Ovary (tissue), 9 donors: ENCODE results near the gene KCNC2. TPM values are rescaled to one million over a fixed set of nuclear protein-coding genes. Genes with fewer than 3 reads are reported as not detected.
"Not testable (repeated sequence)": the region's sequence is repeated elsewhere in the genome, so short reads cannot be mapped to it uniquely, and the experiment has no call there.

Experiments
- DNase-seq, 5 donors: peaks; one replicate each; pipeline ENCODE4 v3.0.0-alpha.2; 2019 to 2020
- H3K27ac ChIP-seq, 2 donors: fragments of 200-600 bp; one replicate each; pipeline versions ENCODE4 v1.5.1 to v1.8.0; 2019 to 2022
- H3K27me3 ChIP-seq: fragments of 200-600 bp; one replicate; pipeline ENCODE4 v1.8.0; 2022
- H3K36me3 ChIP-seq: fragments of 200-600 bp; sonication (generic); one replicate; pipeline ENCODE4 v1.5.1; 2019
- H3K4me1 ChIP-seq: one replicate; pipeline ENCODE4 v1.8.1; 2013; ENCODE audit warnings: mild to moderate bottlenecking, moderate library complexity; ENCODE audit not compliant: insufficient read depth
- H3K4me3 ChIP-seq: fragments of 200-600 bp; sonication (generic); one replicate; pipeline ENCODE4 v1.5.1; 2017
- H3K9me3 ChIP-seq, 2 donors: fragments of 200-600 bp in 1 of 2; sonication (generic) in 1 of 2; one replicate each; pipeline versions ENCODE4 v1.5.1 to v1.8.1; 2013 to 2019; ENCODE audit warnings: mild to moderate bottlenecking in 1 of 2, moderate library complexity in 1 of 2
- EP300 ChIP-seq: sonication (generic); formaldehyde crosslinking; IDR thresholded peaks from one replicate; pipeline ENCODE4 v1.6.1; 2017; ENCODE audit warnings: antibody characterized with exemption
- POLR2A ChIP-seq: fragments of 450-650 bp; IDR thresholded peaks from one replicate; pipeline ENCODE4 v1.6.1; 2017; ENCODE audit warnings: antibody characterized with exemption, mild to moderate bottlenecking, moderate library complexity
- whole genome bisulfite sequencing, 3 donors: extraction: QIAGEN DNeasy Blood & Tissue Kit in 1 of 3; methylation state at CpG; one replicate each; pipeline versions ENCODE4 v1.1.5 to v1.1.7; 2013 to 2017; 5-methylcytosine and 5-hydroxymethylcytosine counted together
- intact Hi-C, 4 donors: fragments of 100-400 bp; cut with DNase I; formaldehyde crosslinking; loops; one replicate each; pipeline versions ENCODE4 v1.11.0 to v1.15.1; 2022 to 2023
- polyA plus RNA-seq, 2 donors: library from polyadenylated mRNA; stranded (reverse); fragments of 200-250 nt in 1 of 2; fragments of 350-450 nt in 1 of 2; fragmentation: Illumina TruSeq in 1 of 2; extraction: RNeasy Lipid Tissue Mini Kit (QIAGEN cat#74804) in 1 of 2; gene quantifications; one replicate each; pipeline ENCODE4 v1.2.3, GENCODE V29; 2013 to 2014
- total RNA-seq, 7 donors: library from RNA; depleted of rRNA in 2 of 7; stranded (reverse); fragments of >200 nt in 2 of 7; fragmentation: NEBNext Ultra II Directional in 3 of 7; extraction: Animal tissue kit (Norgen Biotek cat#: 25700) in 3 of 7; gene quantifications; one replicate each; pipeline versions ENCODE4 v1.1.0 to v1.2.4, GENCODE V29; 2016 to 2023
- TF ChIP-seq, protein P1 (sequence below), 3 donors: fragments of 450-650 bp in 2 of 3; fragments of 200-600 bp in 1 of 3; IDR thresholded peaks; one replicate each; pipeline versions ENCODE4 v1.5.1 to v1.8.0; 2016 to 2022; ENCODE audit warnings: antibody characterized with exemption in 3 of 3, mild to moderate bottlenecking in 1 of 3
- donor health status: DM: no; HTN: no; CAD: no; lungs with moderate emphysema.
- donor health status: DM: no; HTN: no; CAD: no.
- donor health status: Bipolar disorder and iron deficiency.
- donor health status: DM: yes; HTN: yes; CAD: no.
- donor health status: DM: no; HTN: no; CAD: no.
- donor health status: DM: yes; HTN: yes; CAD: no.

The KCNC2 gene
- total and polyA plus RNA-seq, 9 donors = not detected

DNA sequence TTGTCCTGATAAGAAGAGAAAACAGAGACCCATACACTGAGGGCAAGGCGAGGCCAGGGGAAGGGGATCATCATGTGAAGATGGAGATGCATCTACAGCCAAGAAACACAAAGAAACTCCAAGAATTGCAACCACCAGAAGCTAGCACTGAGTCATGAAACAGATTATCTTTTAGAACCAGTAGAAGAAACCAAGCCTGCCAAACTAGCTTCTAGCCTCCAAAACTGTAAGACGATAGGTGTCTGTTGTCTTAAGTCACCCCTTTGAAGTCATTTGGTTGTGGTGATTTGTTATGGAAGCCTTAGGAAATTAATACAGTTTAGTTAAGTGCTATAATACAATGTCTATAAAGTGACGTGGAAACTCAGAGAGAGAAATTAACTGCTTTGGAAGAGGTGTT lies 15.4 kb downstream of the KCNC2 start:
- 74 to 84% (median 74%) methylated on average over 3 of the region's 3 CpGs for WGBS, 3 donors
- H3K27ac ChIP-seq = no peak overlapping the region
- no peak overlapping the region for H3K4me3 ChIP-seq
- no peaks in the 10 kb centered on the region for H3K36me3 ChIP-seq
- H3K4me1 ChIP-seq = no peaks in the 10 kb centered on the region
- no peak for DNase-seq
- H3K27me3 ChIP-seq = no peaks in the 10 kb centered on the region
- intact Hi-C loops = no loop called here
- TF ChIP-seq EP300 = no peak
- H3K9me3 ChIP-seq = no peaks in the 10 kb centered on the region

GRCh38 chr12:75192196-75192595 lies 17.4 kb downstream of the KCNC2 start:
- DNase-seq = no peak
- Histone ChIP-seq H3K36me3 (no peaks in the 10 kb centered on the region), H3K9me3 (no peaks in the 10 kb centered on the region), H3K4me1 (no peaks in the 10 kb centered on the region), H3K4me3 (no peak overlapping the region), H3K27me3 (no peaks in the 10 kb centered on the region), H3K27ac (no peak overlapping the region)
- no peak for TF ChIP-seq POLR2A
- TF ChIP-seq, protein P1, sequence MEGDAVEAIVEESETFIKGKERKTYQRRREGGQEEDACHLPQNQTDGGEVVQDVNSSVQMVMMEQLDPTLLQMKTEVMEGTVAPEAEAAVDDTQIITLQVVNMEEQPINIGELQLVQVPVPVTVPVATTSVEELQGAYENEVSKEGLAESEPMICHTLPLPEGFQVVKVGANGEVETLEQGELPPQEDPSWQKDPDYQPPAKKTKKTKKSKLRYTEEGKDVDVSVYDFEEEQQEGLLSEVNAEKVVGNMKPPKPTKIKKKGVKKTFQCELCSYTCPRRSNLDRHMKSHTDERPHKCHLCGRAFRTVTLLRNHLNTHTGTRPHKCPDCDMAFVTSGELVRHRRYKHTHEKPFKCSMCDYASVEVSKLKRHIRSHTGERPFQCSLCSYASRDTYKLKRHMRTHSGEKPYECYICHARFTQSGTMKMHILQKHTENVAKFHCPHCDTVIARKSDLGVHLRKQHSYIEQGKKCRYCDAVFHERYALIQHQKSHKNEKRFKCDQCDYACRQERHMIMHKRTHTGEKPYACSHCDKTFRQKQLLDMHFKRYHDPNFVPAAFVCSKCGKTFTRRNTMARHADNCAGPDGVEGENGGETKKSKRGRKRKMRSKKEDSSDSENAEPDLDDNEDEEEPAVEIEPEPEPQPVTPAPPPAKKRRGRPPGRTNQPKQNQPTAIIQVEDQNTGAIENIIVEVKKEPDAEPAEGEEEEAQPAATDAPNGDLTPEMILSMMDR (IDR thresholded peaks at IDR 0.05) = no peak
- TF ChIP-seq EP300 = no peak
- intact Hi-C loops = no loop called here
- 79 to 82% (median 81%) methylated on average over 9 of the region's 9 CpGs for WGBS, 3 donors

- no peaks in the 10 kb centered on the region for H3K9me3 ChIP-seq
- H3K36me3 ChIP-seq = no peaks in the 10 kb centered on the region
- no peak overlapping the region for H3K4me3 ChIP-seq
- no peak for DNase-seq
- H3K27ac ChIP-seq = no peak overlapping the region
- no peaks in the 10 kb centered on the region for H3K27me3 ChIP-seq
- TF ChIP-seq POLR2A (no peak), EP300 (no peak)
- TF ChIP-seq, protein P1 (IDR thresholded peaks at IDR 0.05) = no peak
- no peaks in the 10 kb centered on the region for H3K4me1 ChIP-seq
- intact Hi-C loops = no loop called here
Measured at GRCh38 chr12:75190846-75191245, 18.8 kb downstream of the KCNC2 start.

GRCh38 chr12:75185881-75186280 lies 23.8 kb downstream of the KCNC2 start:
- H3K36me3 ChIP-seq, H3K4me1 ChIP-seq, H3K9me3 ChIP-seq, DNase-seq, H3K4me3 ChIP-seq, H3K27me3 ChIP-seq, intact Hi-C loops, H3K27ac ChIP-seq: not testable (repeated sequence)
- 90 to 95% (median 91%) methylated on average over 3 of the region's 3 CpGs for WGBS, 3 donors

- Histone ChIP-seq H3K9me3 (no peaks in the 10 kb centered on the region), H3K27ac (no peak overlapping the region), H3K4me1 (no peaks in the 10 kb centered on the region), H3K36me3 (no peaks in the 10 kb centered on the region), H3K4me3 (no peak overlapping the region), H3K27me3 (no peaks in the 10 kb centered on the region)
- intact Hi-C loops = no loop called here
- no peak for DNase-seq
- TF ChIP-seq, protein P1 (IDR thresholded peaks at IDR 0.05) = no peak
- TF ChIP-seq EP300 (no peak), POLR2A (no peak)
Measured at GRCh38 chr12:75184516-75184915, 25.1 kb downstream of the KCNC2 start.

DNA sequence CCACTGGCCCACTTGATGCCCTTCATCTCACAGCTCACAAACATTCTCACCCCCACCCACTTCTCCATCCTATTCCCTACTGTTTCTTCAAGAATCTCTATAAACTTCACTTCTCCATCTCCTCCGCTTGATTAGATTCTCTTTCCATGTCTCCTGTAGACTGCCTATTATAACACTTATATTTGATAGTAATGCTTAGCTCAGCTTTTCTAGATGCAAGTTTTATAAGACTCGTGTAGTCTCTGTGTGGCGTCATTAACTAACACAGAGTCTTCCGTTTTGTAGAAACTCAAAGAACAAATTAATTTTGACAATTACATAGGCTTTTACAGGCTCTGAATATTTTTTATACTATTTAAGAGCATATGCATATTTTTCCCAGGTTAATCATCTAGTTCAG lies 25.7 kb downstream of the KCNC2 start:
- Histone ChIP-seq H3K27ac (no peak overlapping the region), H3K27me3 (no peaks in the 10 kb centered on the region), H3K36me3 (no peaks in the 10 kb centered on the region), H3K4me1 (no peaks in the 10 kb centered on the region), H3K4me3 (no peak overlapping the region), H3K9me3 (no peaks in the 10 kb centered on the region)
- 85 to 90% (median 85%) methylated on average over 4 of the region's 4 CpGs for WGBS, 3 donors
- no peak for TF ChIP-seq EP300
- TF ChIP-seq, protein P1 (IDR thresholded peaks at IDR 0.05) = no peak
- TF ChIP-seq POLR2A = no peak
- DNase-seq = no peak
- intact Hi-C loops = no loop called here
